IPS-NIHi7 (cell line): ENCODE results near the gene ATP7B.
"Not testable (repeated sequence)": the region's sequence is repeated elsewhere in the genome, so short reads cannot be mapped to it uniquely, and the experiment has no call there.

Source experiments
- DNase-seq: peaks from one replicate; pipeline ENCODE4 v3.0.0; 2012; ENCODE audit warnings: mixed read lengths; ENCODE audit errors: extremely low spot score

ATP7B gene

GRCh38 chr13:52010890-52011631 lies at the start of gene ATP7B:
ATP7B (minus strand) TSS chr13:52011450; CDS start chr13:52011337, 113 bp downstream.
- DNase-seq = peak; percentile 57

- peak; percentile 30 for DNase-seq
Observed at GRCh38 chr13:52053460-52053859, 42.2 kb upstream of the ATP7B start.

GRCh38 chr13:52051400-52051799 lies 40.1 kb upstream of the ATP7B start:
- no peak for DNase-seq

- DNase-seq = no peak
Observed at GRCh38 chr13:52048516-52048915, 37.3 kb upstream of the ATP7B start.

GRCh38 chr13:52047463-52047862 lies 36.2 kb upstream of the ATP7B start:
- no peak for DNase-seq

- DNase-seq = no peak
Observed at GRCh38 chr13:52043675-52044074, 32.4 kb upstream of the ATP7B start.

GRCh38 chr13:52036037-52036436 lies 24.8 kb upstream of the ATP7B start:
- DNase-seq = no peak

GRCh38 chr13:52034616-52035226 lies 23.5 kb upstream of the ATP7B start:
- no peak for DNase-seq

- DNase-seq = no peak
Observed at GRCh38 chr13:52033039-52033438, 21.8 kb upstream of the ATP7B start.

- not testable (repeated sequence) for DNase-seq
Observed at GRCh38 chr13:52030401-52030800, 19.2 kb upstream of the ATP7B start.

- no peak for DNase-seq
Observed at GRCh38 chr13:52029569-52029968, 18.3 kb upstream of the ATP7B start.

- DNase-seq = no peak
Observed at GRCh38 chr13:52027832-52028231, 16.6 kb upstream of the ATP7B start.

GRCh38 chr13:52026246-52026626 lies 15.0 kb upstream of the ATP7B start:
- DNase-seq = peak; percentile 44

GRCh38 chr13:52025475-52026245 lies 14.4 kb upstream of the ATP7B start:
- DNase-seq = peak; percentile 12

- no peak for DNase-seq
Observed at GRCh38 chr13:52024481-52024880, 13.2 kb upstream of the ATP7B start, which contains the start of gene UTP14C. UTP14C (plus strand) TSS chr13:52024691; CDS start chr13:52028805, 4,114 bp downstream.

GRCh38 chr13:52022356-52022755 lies 11.1 kb upstream of the ATP7B start:
- no peak for DNase-seq

- no peak for DNase-seq
Observed at GRCh38 chr13:52020191-52020590, 8.9 kb upstream of the ATP7B start.

- no peak for DNase-seq
Observed at GRCh38 chr13:52016296-52016695, 5.0 kb upstream of the ATP7B start.

- no peak for DNase-seq
Observed at GRCh38 chr13:52012512-52012836, 1.2 kb upstream of the ATP7B start.

GRCh38 chr13:52011632-52012511 lies 622 bp upstream of the ATP7B start, which contains the start of gene ALG11:
ALG11 (plus strand) TSS chr13:52012398; CDS start chr13:52012419, 21 bp downstream.
- peak; percentile 98 for DNase-seq

- no peak for DNase-seq
Observed at GRCh38 chr13:52009946-52010345, 1.3 kb downstream of the ATP7B start.
